ENCODE measurements around the gene GUCA2A.
A peak's percentile ranks its signal among the peaks of the same experiment; 100 is the strongest.

The GUCA2A gene

DNA sequence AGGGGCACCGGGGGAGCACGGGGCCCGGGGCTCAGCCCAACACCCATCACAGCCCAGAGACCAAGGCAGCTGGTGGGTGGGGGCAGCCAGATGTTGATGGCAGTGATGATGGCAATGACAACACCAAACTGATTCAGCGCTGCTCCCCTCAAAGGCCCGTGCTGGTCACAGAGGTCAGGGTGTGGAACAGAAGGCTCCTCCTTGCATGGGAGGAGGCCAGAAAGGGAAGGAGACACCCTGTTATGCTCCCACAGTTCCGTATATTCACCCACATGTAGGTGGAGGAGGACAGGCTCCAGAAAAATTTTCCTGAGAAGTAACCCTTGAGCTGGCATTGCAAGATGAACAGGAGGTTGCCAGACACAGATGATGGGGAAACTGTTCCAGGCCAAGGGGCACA, 10.9 kb downstream of the GUCA2A start:
- no peaks in the 10 kb centered on the region for H3K9me3 ChIP-seq
- H3K36me3 ChIP-seq = no peaks in the 10 kb centered on the region
- TF ChIP-seq CTCF (IDR thresholded peaks at IDR 0.05; ENCODE audit: low read depth, low read length) = no peak
- no peak for DNase-seq
- H3K4me3 ChIP-seq (ENCODE audit: low read depth, low read length) = no peak overlapping the region
- H3K4me1 ChIP-seq = no peaks in the 10 kb centered on the region
- no peaks in the 10 kb centered on the region for H3K27me3 ChIP-seq

- H3K36me3 ChIP-seq = no peaks in the 10 kb centered on the region
- no peak within 1 kb of the TSS for H3K4me3 ChIP-seq (ENCODE audit: low read depth, low read length)
- no peaks in the 10 kb centered on the region for H3K4me1 ChIP-seq
- no peak for TF ChIP-seq CTCF (IDR thresholded peaks at IDR 0.05; ENCODE audit: low read depth, low read length)
- no peaks in the 10 kb centered on the region for H3K9me3 ChIP-seq
- no peak for DNase-seq
- no peaks in the 10 kb centered on the region for H3K27me3 ChIP-seq
These were observed 11.5 kb downstream of the GUCA2A start, which contains the start of gene GUCA2B for GRCh38 chr1:42152907-42153600. Gene GUCA2B (plus strand): TSS chr1:42153410. CDS start chr1:42153451, 41 bp downstream.

DNA sequence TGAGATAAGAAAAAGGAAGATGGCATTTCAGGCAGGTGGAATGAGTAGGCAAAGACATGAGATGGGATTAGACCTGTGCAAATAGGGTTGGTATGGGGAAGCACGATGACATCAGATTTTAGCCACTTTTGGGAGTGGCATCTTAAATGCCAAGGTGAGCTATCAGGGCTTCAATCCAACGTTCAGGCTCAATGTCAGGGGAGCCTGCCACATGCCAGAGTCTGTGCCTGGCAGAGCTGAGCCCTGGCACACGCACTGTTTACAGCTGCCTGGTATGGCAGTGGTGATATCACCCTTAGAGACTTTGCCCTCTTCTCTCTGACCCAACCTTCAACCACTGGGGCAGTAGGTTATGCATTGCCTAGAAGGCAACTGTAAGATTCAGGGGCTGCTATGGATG, 12.4 kb downstream of the GUCA2A start:
- Histone ChIP-seq H3K36me3 (no peaks in the 10 kb centered on the region), H3K4me3 (ENCODE audit: low read depth, low read length) (no peak overlapping the region), H3K4me1 (no peaks in the 10 kb centered on the region), H3K27me3 (no peaks in the 10 kb centered on the region), H3K9me3 (no peaks in the 10 kb centered on the region)
- DNase-seq = no peak
- no peak for TF ChIP-seq CTCF (IDR thresholded peaks at IDR 0.05; ENCODE audit: low read depth, low read length)

DNA sequence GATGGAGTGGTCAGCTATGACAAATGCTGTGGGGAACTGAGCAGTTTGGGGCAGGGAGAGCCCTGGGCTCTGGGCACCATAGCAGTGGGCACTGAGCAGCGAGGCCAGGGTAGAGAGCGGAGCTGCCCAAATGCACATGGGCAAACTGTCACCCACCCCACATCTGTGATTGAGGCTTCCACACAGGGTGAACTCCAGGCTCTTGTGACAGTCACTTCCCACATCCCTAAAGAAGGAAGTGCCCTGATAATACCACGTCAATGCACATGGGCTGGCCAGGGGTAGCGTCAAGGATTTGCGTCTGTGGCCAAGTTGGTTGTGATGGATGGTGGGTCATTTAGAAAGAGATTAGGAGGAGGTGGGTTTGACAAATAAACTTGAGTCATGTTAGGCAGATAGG, 13.9 kb downstream of the GUCA2A start:
- no peaks in the 10 kb centered on the region for H3K4me1 ChIP-seq
- no peak for TF ChIP-seq CTCF (IDR thresholded peaks at IDR 0.05; ENCODE audit: low read depth, low read length)
- no peaks in the 10 kb centered on the region for H3K9me3 ChIP-seq
- DNase-seq = no peak
- H3K4me3 ChIP-seq (ENCODE audit: low read depth, low read length) = no peak overlapping the region
- H3K27me3 ChIP-seq = no peaks in the 10 kb centered on the region
- no peaks in the 10 kb centered on the region for H3K36me3 ChIP-seq

- no peak for DNase-seq
- no peaks in the 10 kb centered on the region for H3K36me3 ChIP-seq
- no peaks in the 10 kb centered on the region for H3K9me3 ChIP-seq
- no peaks in the 10 kb centered on the region for H3K27me3 ChIP-seq
- H3K4me3 ChIP-seq (ENCODE audit: low read depth, low read length) = no peak overlapping the region
- TF ChIP-seq CTCF (IDR thresholded peaks at IDR 0.05; ENCODE audit: low read depth, low read length) = no peak
- no peaks in the 10 kb centered on the region for H3K4me1 ChIP-seq
These were observed 16.4 kb downstream of the GUCA2A start for GRCh38 chr1:42148166-42148565.

DNA sequence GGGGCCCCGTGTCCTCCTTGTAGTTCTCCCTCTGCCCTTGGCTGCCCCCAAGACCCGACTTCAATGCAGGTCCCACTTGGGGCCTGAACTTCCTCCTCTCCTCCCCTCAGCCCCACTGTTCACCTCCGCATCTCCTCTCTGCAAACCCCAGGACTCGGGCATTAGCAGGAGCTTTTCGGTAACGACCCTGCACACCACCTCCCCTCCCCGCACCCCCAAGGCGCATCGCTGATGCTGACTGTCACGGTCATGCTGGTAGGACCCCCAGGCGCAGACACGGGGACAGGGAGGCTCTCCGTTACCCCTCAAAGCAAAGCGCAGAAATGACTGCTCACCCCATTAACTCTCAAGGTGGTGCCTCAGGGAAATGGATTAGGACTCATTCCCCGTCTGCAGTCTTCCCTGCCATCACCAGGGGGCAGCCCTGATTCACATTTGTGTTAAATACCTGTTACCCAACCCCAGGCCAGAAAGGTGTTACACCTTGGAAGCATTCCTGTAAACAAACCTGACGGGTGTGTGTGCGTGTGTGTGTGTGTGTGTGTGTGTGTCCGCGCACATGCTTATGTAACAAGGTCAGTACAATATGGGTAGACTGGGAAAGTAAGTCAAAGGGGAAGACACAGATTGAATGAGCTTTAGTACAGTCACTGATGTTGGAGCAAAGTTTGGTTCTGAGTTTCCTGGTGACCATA, 17.8 kb downstream of the GUCA2A start:
- Histone ChIP-seq H3K4me1 (no peaks in the 10 kb centered on the region), H3K4me3 (ENCODE audit: low read depth, low read length) (no peak overlapping the region), H3K27me3 (no peaks in the 10 kb centered on the region), H3K36me3 (no peaks in the 10 kb centered on the region), H3K9me3 (no peaks in the 10 kb centered on the region)
- peak; percentile 73 for TF ChIP-seq CTCF (IDR thresholded peaks at IDR 0.05; ENCODE audit: low read depth, low read length)
- peak; percentile 56 for DNase-seq

All from BE2C (cell line).